HTERT RPE-1 (cell line): ENCODE measurements around the gene ANOS1.

ENCODE experiments used
- in situ Hi-C: fragments of 300-500 bp; cut with MboI; formaldehyde crosslinking; loops from 4 replicates; pipeline ENCODE4 v1.14.3; 2020; ENCODE audit warnings: low sequenced_read_pairs

The ANOS1 gene

GRCh38 chrX:8720136-8720535 lies 11.8 kb downstream of the ANOS1 start:
- in situ Hi-C loops: no loop called here

- in situ Hi-C loops: no loop called here
These were observed 14.6 kb downstream of the ANOS1 start for GRCh38 chrX:8717354-8717753.

DNA sequence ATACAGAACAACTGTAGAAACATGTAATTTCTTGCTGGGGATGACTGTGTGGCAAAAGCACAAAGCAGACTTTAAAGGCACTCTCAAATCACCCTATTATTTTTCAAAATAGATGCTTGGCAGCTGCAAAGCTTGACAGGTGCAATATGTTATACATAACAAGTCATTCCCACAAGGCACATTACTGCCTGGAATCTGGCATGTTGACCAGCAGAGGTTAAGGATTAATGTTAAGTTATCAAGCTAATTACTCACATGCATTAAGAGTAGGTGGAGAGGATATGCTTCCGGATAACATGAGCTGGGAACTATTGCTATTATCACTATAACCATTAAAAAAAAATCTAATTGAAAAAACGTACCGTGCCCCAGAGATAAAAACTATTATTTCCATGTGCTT lies 17.8 kb downstream of the ANOS1 start:
- in situ Hi-C loops: no loop called here

GRCh38 chrX:8711401-8711800 lies 20.5 kb downstream of the ANOS1 start:
- in situ Hi-C loops: no loop called here

DNA sequence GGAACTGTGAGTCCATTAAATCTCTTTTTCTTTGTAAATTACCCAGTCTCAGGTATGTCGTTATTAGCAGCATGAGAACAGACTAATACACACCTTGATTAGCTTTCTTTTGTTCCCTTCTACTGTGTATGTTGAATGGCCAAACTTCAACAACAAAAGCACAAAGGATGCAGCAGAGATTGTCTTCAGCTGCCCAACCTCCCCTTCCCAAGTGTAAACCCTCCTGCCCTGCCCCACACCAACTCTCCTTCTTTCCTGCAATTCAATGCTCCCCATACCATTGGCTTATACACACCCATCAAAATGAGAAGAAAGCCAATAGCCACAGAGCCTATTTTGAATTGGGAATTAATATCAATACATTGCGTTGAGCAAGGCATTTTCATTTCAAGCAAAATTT lies 27.8 kb downstream of the ANOS1 start:
- in situ Hi-C loops: no loop called here

GRCh38 chrX:8692871-8693270 lies 39.1 kb downstream of the ANOS1 start:
- in situ Hi-C loops: no loop called here

- in situ Hi-C loops: no loop called here
These were observed 42.5 kb downstream of the ANOS1 start for GRCh38 chrX:8689473-8689872.

- in situ Hi-C loops: no loop called here
These were observed 43.2 kb downstream of the ANOS1 start for GRCh38 chrX:8688776-8689175.

DNA sequence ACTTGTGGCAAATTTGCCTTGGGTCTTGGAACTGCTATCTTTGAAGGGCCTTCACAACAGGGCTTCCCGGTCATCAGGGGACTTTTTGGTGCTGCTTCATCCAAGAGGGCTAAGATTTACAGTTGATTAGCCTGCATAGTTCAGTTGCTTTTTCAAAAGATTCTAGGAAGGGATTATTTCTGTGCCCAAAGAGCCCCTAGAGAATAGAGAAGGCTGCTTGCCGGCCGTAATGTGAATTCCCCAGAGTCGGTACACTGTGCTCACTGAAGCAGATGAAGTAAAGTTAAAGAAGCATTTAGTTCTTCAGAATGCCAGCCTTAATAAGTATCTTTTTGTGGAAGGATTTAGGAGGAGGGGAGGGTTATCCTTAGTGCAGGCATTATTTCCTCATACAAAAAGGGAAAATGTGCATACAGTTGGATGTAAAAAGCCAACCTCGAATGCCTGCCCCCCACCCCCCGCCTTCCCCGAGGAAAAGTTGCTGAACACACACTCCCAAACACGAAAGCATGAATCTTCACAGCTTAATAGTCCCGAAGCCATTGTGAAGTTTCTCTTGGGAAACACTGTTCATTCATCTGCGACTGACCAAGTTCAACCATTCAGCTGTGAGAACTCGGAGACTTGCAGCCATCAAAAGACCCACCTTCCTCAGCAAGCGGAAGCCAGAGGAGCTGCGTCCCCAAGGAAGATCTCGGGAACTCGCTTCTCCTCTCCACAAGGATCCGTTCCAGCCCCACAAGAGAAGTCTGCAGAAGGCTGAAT lies 47.6 kb downstream of the ANOS1 start:
- in situ Hi-C loops: no loop called here

DNA sequence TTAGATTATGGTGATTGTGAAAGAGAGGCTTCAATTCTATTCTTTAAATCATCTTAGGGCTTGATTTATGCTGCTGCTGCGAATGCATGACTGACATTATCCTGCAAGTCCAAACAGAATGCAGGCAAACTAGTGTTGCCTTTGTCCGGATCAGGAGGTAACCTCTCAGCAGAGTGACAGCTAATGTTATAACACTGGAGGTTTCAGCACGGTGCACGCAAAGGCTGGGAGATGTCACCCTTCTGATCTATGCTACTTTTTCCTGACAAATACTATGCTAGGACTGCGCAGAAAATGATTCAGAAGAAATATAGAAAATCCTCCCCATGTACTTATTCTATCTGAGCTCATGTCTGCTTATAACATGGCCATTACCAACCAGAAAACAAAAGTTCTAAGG lies 48.2 kb downstream of the ANOS1 start:
- in situ Hi-C loops: no loop called here

GRCh38 chrX:8679550-8679949 lies 52.4 kb downstream of the ANOS1 start:
- in situ Hi-C loops: no loop called here

- in situ Hi-C loops: no loop called here
These were observed 56.8 kb downstream of the ANOS1 start for GRCh38 chrX:8675006-8675630.

DNA sequence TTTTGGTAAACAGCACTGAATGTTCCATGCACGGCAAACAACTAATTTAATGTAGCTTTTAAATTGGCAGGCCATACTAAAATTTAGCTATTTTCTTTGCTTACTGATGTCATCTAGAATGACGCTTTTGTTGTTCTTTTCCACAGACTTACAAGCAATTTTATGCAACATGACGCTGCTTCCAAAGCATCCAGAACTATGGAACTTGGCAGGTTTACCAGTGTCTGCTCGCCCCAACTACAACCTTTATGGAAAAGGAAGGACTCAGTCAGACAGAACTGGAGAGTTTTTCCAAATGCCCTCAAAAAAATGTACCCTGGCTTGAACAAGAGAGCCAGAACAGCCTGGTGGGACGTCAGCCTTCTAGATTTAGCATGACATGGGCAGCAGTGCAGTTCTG lies 58.7 kb downstream of the ANOS1 start:
- in situ Hi-C loops: no loop called here

GRCh38 chrX:8672176-8672575 lies 59.8 kb downstream of the ANOS1 start:
- in situ Hi-C loops: no loop called here

- in situ Hi-C loops: no loop called here
These were observed 63.1 kb downstream of the ANOS1 start for GRCh38 chrX:8668813-8669212.

- in situ Hi-C loops: no loop called here
These were observed 68.6 kb downstream of the ANOS1 start for GRCh38 chrX:8663325-8663724.

GRCh38 chrX:8657883-8658282 lies 74.1 kb downstream of the ANOS1 start:
- in situ Hi-C loops: no loop called here

DNA sequence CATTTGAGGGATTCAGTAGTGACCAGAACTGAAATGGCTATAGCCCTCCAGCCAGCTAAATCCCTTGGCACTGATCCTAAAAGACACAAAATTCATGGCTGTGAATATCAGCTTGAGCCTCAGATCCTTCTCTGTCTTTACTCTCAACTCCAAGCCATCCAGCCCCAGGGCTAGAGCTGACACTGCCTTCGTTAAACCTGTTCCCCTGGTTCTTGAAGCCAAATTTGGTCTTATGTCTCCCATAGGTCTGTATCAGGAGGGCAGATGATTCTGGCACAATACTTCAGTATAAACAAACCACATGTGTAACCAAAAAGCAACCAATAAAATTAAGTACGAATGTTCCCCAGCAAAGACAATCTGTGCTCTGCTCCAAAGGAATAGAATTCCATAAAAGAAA lies 78.0 kb downstream of the ANOS1 start:
- in situ Hi-C loops: no loop called here

GRCh38 chrX:8649969-8650368 lies 82.0 kb downstream of the ANOS1 start:
- in situ Hi-C loops: no loop called here

- in situ Hi-C loops: no loop called here
These were observed 84.8 kb downstream of the ANOS1 start for GRCh38 chrX:8647176-8647575.

DNA sequence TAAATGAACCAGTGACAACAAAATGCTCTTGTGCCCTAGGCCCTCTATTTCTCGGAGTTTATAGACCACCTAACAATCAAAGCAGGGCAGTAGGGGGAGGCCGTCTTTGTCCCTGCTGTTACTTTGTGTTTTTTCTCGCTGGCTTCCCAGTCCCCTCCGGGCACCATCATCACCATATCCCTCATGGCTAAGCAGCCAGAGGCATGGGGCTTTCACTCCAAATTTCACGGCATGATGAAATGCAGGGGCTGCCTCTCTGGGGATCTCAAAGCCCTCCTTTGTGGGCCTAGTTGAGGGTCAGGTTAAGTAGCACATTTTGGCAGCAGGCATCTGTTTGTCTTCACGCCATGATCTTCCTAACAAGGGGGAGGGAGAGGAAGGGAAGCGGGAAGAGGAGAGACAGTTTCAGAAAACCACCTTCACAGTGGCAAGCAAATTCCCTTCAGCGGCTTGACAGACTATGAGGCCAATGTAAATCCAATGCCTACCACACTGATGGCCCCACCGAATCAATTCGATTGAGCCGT lies 91.9 kb downstream of the ANOS1 start:
- in situ Hi-C loops: no loop called here

DNA sequence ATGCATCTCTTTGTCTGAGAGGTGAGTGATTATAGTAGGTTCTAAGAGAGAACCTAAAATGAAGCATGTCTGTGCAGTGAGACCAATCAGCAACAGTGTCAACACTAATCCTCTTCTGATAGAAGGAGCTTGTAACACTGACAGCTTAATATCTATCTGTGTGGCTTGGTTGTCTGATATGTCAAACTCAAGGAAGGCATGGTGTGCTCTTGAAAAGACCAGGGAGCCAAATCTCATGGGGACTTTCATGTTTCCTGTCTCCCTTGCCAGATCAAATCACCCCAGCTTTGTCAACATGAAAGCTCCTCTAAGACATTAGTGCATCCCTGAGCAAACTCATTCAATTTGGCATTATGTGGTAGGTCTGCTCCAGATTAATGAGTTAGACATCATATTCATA lies 95.4 kb downstream of the ANOS1 start:
- in situ Hi-C loops: no loop called here

DNA sequence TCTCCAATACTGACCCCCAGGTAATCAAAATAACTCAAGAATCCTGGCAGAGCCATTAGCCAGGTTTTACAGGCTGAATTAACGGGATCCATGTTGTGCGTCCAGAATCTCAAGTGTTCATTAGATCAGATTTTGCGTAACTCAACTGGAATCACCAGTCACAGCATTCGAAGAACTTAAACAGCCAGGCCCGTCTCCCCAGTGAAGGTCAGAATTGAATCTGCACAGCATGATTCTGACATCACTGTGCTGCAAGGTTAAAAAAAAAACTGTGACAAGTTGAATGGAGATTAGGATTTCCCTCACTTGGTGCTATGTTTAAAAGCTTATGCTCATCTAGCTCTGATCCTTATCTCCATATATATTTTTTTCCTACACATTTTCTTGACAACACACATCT lies 96.1 kb downstream of the ANOS1 start:
- in situ Hi-C loops: no loop called here
